ENCODE data around the gene UBALD2. TPM values are rescaled to one million over a fixed set of nuclear protein-coding genes. Genes with fewer than 3 reads are reported as not detected.

UBALD2 gene
- total and polyA plus RNA-seq, 2 of the 8 experiments (the other 6 are each of a cell fraction or from before 2014, with no cell fraction given): 17.8 to 22.6 TPM

GRCh38 chr17:76273445-76274111 lies 8.4 kb downstream of the UBALD2 start (continued):
- TF ChIP-seq, protein P1, sequence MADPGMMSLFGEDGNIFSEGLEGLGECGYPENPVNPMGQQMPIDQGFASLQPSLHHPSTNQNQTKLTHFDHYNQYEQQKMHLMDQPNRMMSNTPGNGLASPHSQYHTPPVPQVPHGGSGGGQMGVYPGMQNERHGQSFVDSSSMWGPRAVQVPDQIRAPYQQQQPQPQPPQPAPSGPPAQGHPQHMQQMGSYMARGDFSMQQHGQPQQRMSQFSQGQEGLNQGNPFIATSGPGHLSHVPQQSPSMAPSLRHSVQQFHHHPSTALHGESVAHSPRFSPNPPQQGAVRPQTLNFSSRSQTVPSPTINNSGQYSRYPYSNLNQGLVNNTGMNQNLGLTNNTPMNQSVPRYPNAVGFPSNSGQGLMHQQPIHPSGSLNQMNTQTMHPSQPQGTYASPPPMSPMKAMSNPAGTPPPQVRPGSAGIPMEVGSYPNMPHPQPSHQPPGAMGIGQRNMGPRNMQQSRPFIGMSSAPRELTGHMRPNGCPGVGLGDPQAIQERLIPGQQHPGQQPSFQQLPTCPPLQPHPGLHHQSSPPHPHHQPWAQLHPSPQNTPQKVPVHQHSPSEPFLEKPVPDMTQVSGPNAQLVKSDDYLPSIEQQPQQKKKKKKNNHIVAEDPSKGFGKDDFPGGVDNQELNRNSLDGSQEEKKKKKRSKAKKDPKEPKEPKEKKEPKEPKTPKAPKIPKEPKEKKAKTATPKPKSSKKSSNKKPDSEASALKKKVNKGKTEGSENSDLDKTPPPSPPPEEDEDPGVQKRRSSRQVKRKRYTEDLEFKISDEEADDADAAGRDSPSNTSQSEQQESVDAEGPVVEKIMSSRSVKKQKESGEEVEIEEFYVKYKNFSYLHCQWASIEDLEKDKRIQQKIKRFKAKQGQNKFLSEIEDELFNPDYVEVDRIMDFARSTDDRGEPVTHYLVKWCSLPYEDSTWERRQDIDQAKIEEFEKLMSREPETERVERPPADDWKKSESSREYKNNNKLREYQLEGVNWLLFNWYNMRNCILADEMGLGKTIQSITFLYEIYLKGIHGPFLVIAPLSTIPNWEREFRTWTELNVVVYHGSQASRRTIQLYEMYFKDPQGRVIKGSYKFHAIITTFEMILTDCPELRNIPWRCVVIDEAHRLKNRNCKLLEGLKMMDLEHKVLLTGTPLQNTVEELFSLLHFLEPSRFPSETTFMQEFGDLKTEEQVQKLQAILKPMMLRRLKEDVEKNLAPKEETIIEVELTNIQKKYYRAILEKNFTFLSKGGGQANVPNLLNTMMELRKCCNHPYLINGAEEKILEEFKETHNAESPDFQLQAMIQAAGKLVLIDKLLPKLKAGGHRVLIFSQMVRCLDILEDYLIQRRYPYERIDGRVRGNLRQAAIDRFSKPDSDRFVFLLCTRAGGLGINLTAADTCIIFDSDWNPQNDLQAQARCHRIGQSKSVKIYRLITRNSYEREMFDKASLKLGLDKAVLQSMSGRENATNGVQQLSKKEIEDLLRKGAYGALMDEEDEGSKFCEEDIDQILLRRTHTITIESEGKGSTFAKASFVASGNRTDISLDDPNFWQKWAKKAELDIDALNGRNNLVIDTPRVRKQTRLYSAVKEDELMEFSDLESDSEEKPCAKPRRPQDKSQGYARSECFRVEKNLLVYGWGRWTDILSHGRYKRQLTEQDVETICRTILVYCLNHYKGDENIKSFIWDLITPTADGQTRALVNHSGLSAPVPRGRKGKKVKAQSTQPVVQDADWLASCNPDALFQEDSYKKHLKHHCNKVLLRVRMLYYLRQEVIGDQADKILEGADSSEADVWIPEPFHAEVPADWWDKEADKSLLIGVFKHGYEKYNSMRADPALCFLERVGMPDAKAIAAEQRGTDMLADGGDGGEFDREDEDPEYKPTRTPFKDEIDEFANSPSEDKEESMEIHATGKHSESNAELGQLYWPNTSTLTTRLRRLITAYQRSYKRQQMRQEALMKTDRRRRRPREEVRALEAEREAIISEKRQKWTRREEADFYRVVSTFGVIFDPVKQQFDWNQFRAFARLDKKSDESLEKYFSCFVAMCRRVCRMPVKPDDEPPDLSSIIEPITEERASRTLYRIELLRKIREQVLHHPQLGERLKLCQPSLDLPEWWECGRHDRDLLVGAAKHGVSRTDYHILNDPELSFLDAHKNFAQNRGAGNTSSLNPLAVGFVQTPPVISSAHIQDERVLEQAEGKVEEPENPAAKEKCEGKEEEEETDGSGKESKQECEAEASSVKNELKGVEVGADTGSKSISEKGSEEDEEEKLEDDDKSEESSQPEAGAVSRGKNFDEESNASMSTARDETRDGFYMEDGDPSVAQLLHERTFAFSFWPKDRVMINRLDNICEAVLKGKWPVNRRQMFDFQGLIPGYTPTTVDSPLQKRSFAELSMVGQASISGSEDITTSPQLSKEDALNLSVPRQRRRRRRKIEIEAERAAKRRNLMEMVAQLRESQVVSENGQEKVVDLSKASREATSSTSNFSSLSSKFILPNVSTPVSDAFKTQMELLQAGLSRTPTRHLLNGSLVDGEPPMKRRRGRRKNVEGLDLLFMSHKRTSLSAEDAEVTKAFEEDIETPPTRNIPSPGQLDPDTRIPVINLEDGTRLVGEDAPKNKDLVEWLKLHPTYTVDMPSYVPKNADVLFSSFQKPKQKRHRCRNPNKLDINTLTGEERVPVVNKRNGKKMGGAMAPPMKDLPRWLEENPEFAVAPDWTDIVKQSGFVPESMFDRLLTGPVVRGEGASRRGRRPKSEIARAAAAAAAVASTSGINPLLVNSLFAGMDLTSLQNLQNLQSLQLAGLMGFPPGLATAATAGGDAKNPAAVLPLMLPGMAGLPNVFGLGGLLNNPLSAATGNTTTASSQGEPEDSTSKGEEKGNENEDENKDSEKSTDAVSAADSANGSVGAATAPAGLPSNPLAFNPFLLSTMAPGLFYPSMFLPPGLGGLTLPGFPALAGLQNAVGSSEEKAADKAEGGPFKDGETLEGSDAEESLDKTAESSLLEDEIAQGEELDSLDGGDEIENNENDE (IDR thresholded peaks at IDR 0.05; ENCODE audit: insufficient replicate concordance, low read length): no peak
- TF ChIP-seq ATF2 (IDR thresholded peaks at IDR 0.05; ENCODE audit: low read length) (no peak), ZNF274 (IDR thresholded peaks at IDR 0.05; ENCODE audit: borderline replicate concordance, extremely low read depth, low read length) (no peak), CBX8 (IDR thresholded peaks at IDR 0.05; ENCODE audit: borderline replicate concordance, low read depth, low read length) (no peak), TAF1 (IDR thresholded peaks at IDR 0.05; ENCODE audit: low read depth, low read length) (no peak), TEAD4 (IDR thresholded peaks at IDR 0.05; ENCODE audit: low read depth, low read length) (no peak), HDAC2 (IDR thresholded peaks at IDR 0.05; ENCODE audit: borderline replicate concordance in 1 of 2, low read depth in 2 of 2, low read length in 2 of 2) (no peak), CTBP2 (IDR thresholded peaks at IDR 0.05; ENCODE audit: borderline replicate concordance, insufficient read depth, insufficient read length, low read length) (no peak)

All from H1 (cell line).